ENCODE data around the gene RPL10.

Gene RPL10

DNA sequence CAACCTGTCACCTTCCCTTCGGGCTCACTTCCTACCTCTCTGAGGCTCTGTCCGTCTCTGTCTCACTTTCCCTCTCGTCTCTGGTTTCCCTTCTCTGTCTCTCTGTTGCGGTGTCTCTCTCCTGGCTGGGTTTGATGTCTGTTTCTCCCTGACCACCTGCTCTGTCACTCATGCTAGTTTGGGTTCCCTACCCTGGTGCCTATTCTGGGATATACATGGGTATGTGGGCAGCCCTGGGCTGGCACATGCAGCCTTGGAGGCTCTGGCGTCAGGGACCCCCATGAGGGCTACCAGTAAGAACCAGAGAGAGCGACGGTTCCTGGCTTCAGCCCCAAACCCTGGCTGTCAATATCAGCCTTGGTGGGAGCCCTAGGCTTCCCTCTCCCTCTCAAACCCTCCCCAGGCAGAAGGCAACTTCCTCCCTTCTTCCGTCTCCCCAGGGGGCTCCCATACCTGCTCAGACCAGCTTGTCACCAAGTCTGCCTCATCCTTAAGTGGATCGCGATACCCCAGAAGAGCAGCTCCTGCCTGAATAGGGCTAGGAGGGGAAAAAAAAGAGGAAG lies 10.6 kb downstream of the RPL10 start:
- H3K27me3 Mint-ChIP-seq (ENCODE audit: low read depth), result no peaks in the 10 kb centered on the region
- peaks cover 10% of the 10 kb centered on the region for H3K4me1 Mint-ChIP-seq
- H3K9me3 Mint-ChIP-seq, result peaks cover 15% of the 10 kb centered on the region
- peaks cover 7% of the 10 kb centered on the region for H3K36me3 Mint-ChIP-seq (ENCODE audit: low read depth)
- TF ChIP-seq, protein P1, sequence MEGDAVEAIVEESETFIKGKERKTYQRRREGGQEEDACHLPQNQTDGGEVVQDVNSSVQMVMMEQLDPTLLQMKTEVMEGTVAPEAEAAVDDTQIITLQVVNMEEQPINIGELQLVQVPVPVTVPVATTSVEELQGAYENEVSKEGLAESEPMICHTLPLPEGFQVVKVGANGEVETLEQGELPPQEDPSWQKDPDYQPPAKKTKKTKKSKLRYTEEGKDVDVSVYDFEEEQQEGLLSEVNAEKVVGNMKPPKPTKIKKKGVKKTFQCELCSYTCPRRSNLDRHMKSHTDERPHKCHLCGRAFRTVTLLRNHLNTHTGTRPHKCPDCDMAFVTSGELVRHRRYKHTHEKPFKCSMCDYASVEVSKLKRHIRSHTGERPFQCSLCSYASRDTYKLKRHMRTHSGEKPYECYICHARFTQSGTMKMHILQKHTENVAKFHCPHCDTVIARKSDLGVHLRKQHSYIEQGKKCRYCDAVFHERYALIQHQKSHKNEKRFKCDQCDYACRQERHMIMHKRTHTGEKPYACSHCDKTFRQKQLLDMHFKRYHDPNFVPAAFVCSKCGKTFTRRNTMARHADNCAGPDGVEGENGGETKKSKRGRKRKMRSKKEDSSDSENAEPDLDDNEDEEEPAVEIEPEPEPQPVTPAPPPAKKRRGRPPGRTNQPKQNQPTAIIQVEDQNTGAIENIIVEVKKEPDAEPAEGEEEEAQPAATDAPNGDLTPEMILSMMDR (IDR thresholded peaks at IDR 0.05; ENCODE audit: unreplicated experiment in 3 of 3), result no peak
- peak overlapping the region in 2 of 3 experiments; percentile 5 to 32 for H3K27ac Mint-ChIP-seq
- peak overlapping the region; percentile 1 to 75 (median 72) for H3K4me3 Mint-ChIP-seq

DNA sequence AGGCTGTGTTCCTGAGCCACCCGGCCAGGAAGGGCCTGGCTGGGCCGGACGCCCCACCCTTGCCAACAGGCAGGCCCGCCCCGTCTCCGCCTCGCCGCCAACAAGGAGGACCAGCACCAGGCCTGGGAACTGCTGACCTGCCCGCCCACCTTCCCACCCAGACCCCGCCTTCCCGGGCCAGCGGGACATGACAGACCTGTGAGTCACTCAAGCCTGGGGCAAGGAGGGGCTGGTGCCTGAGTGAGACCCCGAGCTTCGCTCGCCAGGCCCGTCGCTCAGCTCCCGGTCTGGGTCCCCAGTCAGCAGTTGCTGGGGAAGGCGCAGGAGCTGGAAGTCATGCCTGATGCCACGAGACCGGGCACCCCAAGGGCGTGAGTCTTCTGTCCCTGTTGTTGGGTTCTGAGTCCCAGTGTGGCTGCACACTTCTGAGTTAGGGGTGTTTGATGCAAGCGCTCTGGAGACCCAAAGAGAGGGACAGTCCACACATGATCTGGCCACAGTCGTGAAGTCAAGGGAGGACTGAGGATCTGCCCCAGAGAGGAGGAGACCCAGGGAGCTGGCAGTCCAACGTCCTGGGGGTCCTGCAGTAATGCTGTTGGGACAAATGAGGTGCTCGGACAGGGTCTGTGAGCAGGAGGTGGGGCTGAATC lies 11.2 kb downstream of the RPL10 start, which contains the start of gene DNASE1L1:
DNASE1L1 (minus strand) TSS at position 33 of the 650 bp plus-strand sequence. CDS start 3,686 bp downstream, outside the sequence.
- Mint-ChIP-seq H3K4me1 (peaks cover 10% of the 10 kb centered on the region), H3K27me3 (ENCODE audit: low read depth) (no peaks in the 10 kb centered on the region), H3K36me3 (ENCODE audit: low read depth) (peaks cover 8% of the 10 kb centered on the region), H3K27ac (peak within 1 kb of the TSS in 2 of 3 experiments; percentile 66 to 73), H3K9me3 (peaks cover 16% of the 10 kb centered on the region), H3K4me3 (peak within 1 kb of the TSS; percentile 72 to 77 (median 75))
- TF ChIP-seq, protein P1 (IDR thresholded peaks at IDR 0.05; ENCODE audit: unreplicated experiment in 3 of 3), result no peak

DNA sequence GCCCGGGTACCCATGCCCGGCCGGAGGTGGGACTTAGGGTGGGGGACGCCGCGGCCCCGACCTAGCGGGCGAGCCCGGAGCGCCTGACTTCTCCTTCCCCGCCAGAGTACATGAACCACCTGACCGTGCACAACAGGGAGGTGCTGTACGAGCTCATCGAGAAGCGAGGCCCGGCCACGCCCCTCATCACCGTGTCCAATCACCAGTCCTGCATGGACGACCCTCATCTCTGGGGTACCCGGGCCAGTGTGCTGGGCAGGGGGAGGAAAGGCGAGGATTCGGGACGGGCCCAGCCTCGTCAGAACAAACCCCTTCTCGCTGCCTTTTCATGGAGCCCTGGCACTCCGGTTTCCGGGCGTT lies 13.8 kb downstream of the RPL10 start:
- H3K4me1 Mint-ChIP-seq, result peaks cover 10% of the 10 kb centered on the region
- no peaks in the 10 kb centered on the region for H3K27me3 Mint-ChIP-seq (ENCODE audit: low read depth)
- peak overlapping the region; percentile 81 to 86 (median 85) for H3K4me3 Mint-ChIP-seq
- TF ChIP-seq, protein P1 (IDR thresholded peaks at IDR 0.05; ENCODE audit: unreplicated experiment in 3 of 3), result no peak
- peaks cover 12% of the 10 kb centered on the region for H3K36me3 Mint-ChIP-seq (ENCODE audit: low read depth)
- peaks cover 17% of the 10 kb centered on the region for H3K9me3 Mint-ChIP-seq
- peak overlapping the region in 2 of 3 experiments; percentile 43 to 74 for H3K27ac Mint-ChIP-seq

DNA sequence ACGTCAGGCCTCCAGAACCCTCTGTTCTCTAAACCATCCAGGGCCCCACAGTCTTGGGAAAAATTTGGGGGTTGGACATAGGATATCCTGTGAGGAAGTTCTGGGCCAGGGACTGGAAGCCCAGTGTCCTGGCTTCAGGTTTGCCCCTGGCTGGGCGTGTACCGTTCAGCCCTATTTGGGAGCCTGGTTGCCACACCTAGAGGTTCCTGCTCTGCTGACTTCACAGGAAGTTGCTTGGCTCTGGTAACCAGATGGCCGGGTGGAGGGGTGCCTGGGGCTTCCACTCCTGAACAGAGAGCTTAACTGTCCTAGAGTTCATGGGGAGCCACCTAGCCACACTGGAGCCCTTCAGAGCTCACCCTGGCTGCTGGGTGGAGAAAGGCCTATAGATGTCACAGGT lies 14.3 kb downstream of the RPL10 start:
- Mint-ChIP-seq H3K9me3 (peaks cover 20% of the 10 kb centered on the region), H3K4me3 (peak overlapping the region; percentile 81 to 86 (median 85)), H3K36me3 (ENCODE audit: low read depth) (peaks cover 12% of the 10 kb centered on the region), H3K4me1 (peaks cover 10% of the 10 kb centered on the region), H3K27ac (no peak overlapping the region), H3K27me3 (ENCODE audit: low read depth) (no peaks in the 10 kb centered on the region)
- TF ChIP-seq, protein P1 (IDR thresholded peaks at IDR 0.05; ENCODE audit: unreplicated experiment in 3 of 3), result no peak

DNA sequence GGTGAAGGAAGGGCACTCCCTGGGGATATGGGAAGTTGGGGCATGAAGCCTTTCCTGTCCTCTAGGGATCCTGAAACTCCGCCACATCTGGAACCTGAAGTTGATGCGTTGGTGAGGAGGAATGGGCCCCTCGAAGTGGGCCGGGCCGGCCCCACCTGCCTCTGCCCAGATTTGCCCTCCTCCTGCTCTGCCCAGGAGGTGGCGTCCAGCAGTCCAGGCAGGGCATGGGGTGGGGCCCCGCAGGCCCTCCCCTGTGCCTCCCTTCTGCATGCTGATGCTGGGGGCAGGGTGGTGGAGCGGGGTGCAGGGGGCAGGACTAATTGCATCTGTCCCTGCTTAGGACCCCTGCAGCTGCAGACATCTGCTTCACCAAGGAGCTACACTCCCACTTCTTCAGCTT lies 15.0 kb downstream of the RPL10 start:
- Mint-ChIP-seq H3K4me1 (peaks cover 10% of the 10 kb centered on the region), H3K36me3 (ENCODE audit: low read depth) (peaks cover 12% of the 10 kb centered on the region), H3K9me3 (peaks cover 20% of the 10 kb centered on the region), H3K4me3 (peak overlapping the region in 2 of 3 experiments; percentile 59 to 60), H3K27me3 (ENCODE audit: low read depth) (no peaks in the 10 kb centered on the region), H3K27ac (peak overlapping the region in 1 of 3 experiments; percentile 57)
- TF ChIP-seq, protein P1 (IDR thresholded peaks at IDR 0.05; ENCODE audit: unreplicated experiment in 3 of 3), result no peak

Measured in nephron (organoid).